GM12878 (cell line): Measurements from ENCODE around the gene HNF4A. TPM values are rescaled to one million over a fixed set of nuclear protein-coding genes. Genes with fewer than 3 reads are reported as not detected.
A peak's percentile ranks its signal among the peaks of the same experiment; 100 is the strongest.

Experiments used
- BRCA1 ChIP-seq: IDR thresholded peaks from 2 replicates; pipeline ENCODE4 v1.6.1; 2011; ENCODE audit warnings: low read depth, low read length, improper control_type of control experiment
- CEBPB ChIP-seq, 2 experiments: fragments of 150-350 bp in 1 of 2; IDR thresholded peaks; 2 replicates each; pipeline ENCODE4 v1.6.1; 2012 to 2014; ENCODE audit warnings: low read depth in 2 of 2, low read length in 2 of 2, borderline replicate concordance in 1 of 2, inconsistent platforms in 1 of 2
- CREB1 ChIP-seq: IDR thresholded peaks from 2 replicates; pipeline ENCODE4 v1.6.1; 2012; ENCODE audit warnings: low read depth, mild to moderate bottlenecking, inconsistent platforms
- DPF2 ChIP-seq: fragments of 450-650 bp; IDR thresholded peaks from 2 replicates; pipeline ENCODE4 v1.6.1; 2017; ENCODE audit warnings: mild to moderate bottlenecking
- E2F8 ChIP-seq: fragments of 450-650 bp; IDR thresholded peaks from 2 replicates; pipeline ENCODE4 v1.6.1; 2018; ENCODE audit warnings: mild to moderate bottlenecking, low read depth, moderate library complexity; ENCODE audit not compliant: partially characterized antibody
- EP300 ChIP-seq, 2 experiments: fragments of 150-350 bp in 1 of 2; IDR thresholded peaks; 2 replicates each; pipeline ENCODE4 v1.6.1; 2011 to 2012; ENCODE audit warnings: low read depth in 2 of 2, low read length in 2 of 2, borderline replicate concordance in 1 of 2, improper control_type of control experiment in 1 of 2, inconsistent platforms in 1 of 2; ENCODE audit not compliant: control insufficient read depth in 1 of 2
- HDAC2 ChIP-seq: fragments of 200-600 bp; sonication (generic); IDR thresholded peaks from 2 replicates; pipeline ENCODE4 v1.6.1; 2017
- JUND ChIP-seq: IDR thresholded peaks from 2 replicates; pipeline ENCODE4 v1.6.1; 2012; ENCODE audit warnings: low read depth, mild to moderate bottlenecking, low read length, improper control_type of control experiment, moderate library complexity
- KLF5 ChIP-seq: fragments of 450-650 bp; IDR thresholded peaks from 2 replicates; pipeline ENCODE4 v1.6.1; 2014; ENCODE audit warnings: mild to moderate bottlenecking; ENCODE audit not compliant: partially characterized antibody
- MTA2 ChIP-seq: fragments of 450-650 bp; IDR thresholded peaks from 2 replicates; pipeline ENCODE4 v1.6.1; 2016; ENCODE audit warnings: low read depth, mild to moderate bottlenecking, moderate library complexity
- NR2C2 ChIP-seq: IDR thresholded peaks from 2 replicates; pipeline ENCODE4 v1.6.1; 2011; ENCODE audit warnings: borderline replicate concordance, low read depth; ENCODE audit not compliant: control insufficient read depth, insufficient read length
- POU2F2 ChIP-seq: IDR thresholded peaks from 3 replicates; pipeline ENCODE4 v1.6.1; 2011; ENCODE audit warnings: low read depth, mild to moderate bottlenecking, low read length, borderline replicate concordance
- SMARCA5 ChIP-seq: fragments of 450-650 bp; IDR thresholded peaks from 2 replicates; pipeline ENCODE4 v1.6.1; 2017; ENCODE audit warnings: mild to moderate bottlenecking
- SMC3 ChIP-seq: IDR thresholded peaks from 2 replicates; pipeline ENCODE4 v1.6.1; 2011; ENCODE audit warnings: low read length, improper control_type of control experiment, borderline replicate concordance
- SREBF2 ChIP-seq: IDR thresholded peaks from 2 replicates; pipeline ENCODE4 v1.6.1; 2012; ENCODE audit warnings: mild to moderate bottlenecking, low read length
- YY1 ChIP-seq: IDR thresholded peaks from 2 replicates; pipeline ENCODE4 v1.6.1; 2011; ENCODE audit warnings: low read depth, mild to moderate bottlenecking, low read length
- ZBED1 ChIP-seq: IDR thresholded peaks from 2 replicates; pipeline ENCODE4 v1.6.1; 2016; ENCODE audit warnings: borderline replicate concordance
- ZNF24 ChIP-seq: fragments of 450-650 bp; IDR thresholded peaks from 2 replicates; pipeline ENCODE4 v1.6.1; 2017; ENCODE audit warnings: antibody characterized with exemption, mild to moderate bottlenecking
- ZZZ3 ChIP-seq: IDR thresholded peaks from 2 replicates; pipeline ENCODE4 v1.6.1; 2011; ENCODE audit warnings: low read depth; ENCODE audit not compliant: control insufficient read depth, insufficient read length
- polyA plus RNA-seq, 11 experiments: library from polyadenylated mRNA; depleted of rRNA in 4 of 11; unstranded in 6 of 11; stranded (reverse) in 5 of 11; fragments of >200 nt; fragmentation: Nextera tagmentation in 4 of 11; fragmentation: Illumina TruSeq in 1 of 11; extraction: Ambion mirVana in 4 of 11; extraction: Trizol in 1 of 11; gene quantifications; 1 replicate in 1 of 11; 2 replicates in 10 of 11; pipeline versions ENCODE4 v1.2.1 to v1.2.3, GENCODE V29; 2011 to 2016; ENCODE audit warnings: inconsistent platforms in 2 of 11, missing spikeins in 2 of 11, low read depth in 1 of 11
- total RNA-seq, 4 experiments: library from RNA; depleted of rRNA in 3 of 4; stranded (reverse); fragments of >200 nt in 3 of 4; fragmentation: Illumina TruSeq in 1 of 4; extraction: Trizol in 1 of 4; gene quantifications; 2 replicates each; pipeline versions ENCODE4 v1.2.1 to v1.2.3, GENCODE V29; 2013 to 2021
- TF ChIP-seq, protein P1 (sequence below): fragments of 450-650 bp; IDR thresholded peaks from 2 replicates; pipeline ENCODE4 v1.6.1; 2017; ENCODE audit warnings: mild to moderate bottlenecking
- TF ChIP-seq, protein P2 (sequence below): fragments of 450-650 bp; IDR thresholded peaks from 2 replicates; pipeline ENCODE4 v1.6.1; 2016; ENCODE audit warnings: mild to moderate bottlenecking, moderate library complexity, borderline replicate concordance

HNF4A gene
- total and polyA plus RNA-seq, 10 of the 15 experiments (the other 5 are each of a cell fraction or from before 2014, with no cell fraction given) = 0.21 TPM; not detected in 9

- TF ChIP-seq, protein P1, sequence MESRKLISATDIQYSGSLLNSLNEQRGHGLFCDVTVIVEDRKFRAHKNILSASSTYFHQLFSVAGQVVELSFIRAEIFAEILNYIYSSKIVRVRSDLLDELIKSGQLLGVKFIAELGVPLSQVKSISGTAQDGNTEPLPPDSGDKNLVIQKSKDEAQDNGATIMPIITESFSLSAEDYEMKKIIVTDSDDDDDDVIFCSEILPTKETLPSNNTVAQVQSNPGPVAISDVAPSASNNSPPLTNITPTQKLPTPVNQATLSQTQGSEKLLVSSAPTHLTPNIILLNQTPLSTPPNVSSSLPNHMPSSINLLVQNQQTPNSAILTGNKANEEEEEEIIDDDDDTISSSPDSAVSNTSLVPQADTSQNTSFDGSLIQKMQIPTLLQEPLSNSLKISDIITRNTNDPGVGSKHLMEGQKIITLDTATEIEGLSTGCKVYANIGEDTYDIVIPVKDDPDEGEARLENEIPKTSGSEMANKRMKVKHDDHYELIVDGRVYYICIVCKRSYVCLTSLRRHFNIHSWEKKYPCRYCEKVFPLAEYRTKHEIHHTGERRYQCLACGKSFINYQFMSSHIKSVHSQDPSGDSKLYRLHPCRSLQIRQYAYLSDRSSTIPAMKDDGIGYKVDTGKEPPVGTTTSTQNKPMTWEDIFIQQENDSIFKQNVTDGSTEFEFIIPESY = no peak
- TF ChIP-seq DPF2 (no peak), ZZZ3 (no peak), YY1 (peak; percentile 80), E2F8 (no peak), CREB1 (no peak), EP300 (IDR thresholded peaks at IDR 0.05; ENCODE audit: borderline replicate concordance in 1 of 2, control insufficient read depth in 1 of 2, low read depth in 2 of 2, low read length in 2 of 2) (no peak), ZBED1 (no peak), JUND (no peak), ZNF24 (no peak), POU2F2 (no peak), SMARCA5 (peak; percentile 100), MTA2 (no peak), BRCA1 (no peak), KLF5 (no peak), HDAC2 (no peak), SREBF2 (no peak), SMC3 (peak; percentile 92), NR2C2 (no peak), CEBPB (IDR thresholded peaks at IDR 0.05; ENCODE audit: borderline replicate concordance in 1 of 2, low read depth in 2 of 2, low read length in 2 of 2) (no peak)
- TF ChIP-seq, protein P2, sequence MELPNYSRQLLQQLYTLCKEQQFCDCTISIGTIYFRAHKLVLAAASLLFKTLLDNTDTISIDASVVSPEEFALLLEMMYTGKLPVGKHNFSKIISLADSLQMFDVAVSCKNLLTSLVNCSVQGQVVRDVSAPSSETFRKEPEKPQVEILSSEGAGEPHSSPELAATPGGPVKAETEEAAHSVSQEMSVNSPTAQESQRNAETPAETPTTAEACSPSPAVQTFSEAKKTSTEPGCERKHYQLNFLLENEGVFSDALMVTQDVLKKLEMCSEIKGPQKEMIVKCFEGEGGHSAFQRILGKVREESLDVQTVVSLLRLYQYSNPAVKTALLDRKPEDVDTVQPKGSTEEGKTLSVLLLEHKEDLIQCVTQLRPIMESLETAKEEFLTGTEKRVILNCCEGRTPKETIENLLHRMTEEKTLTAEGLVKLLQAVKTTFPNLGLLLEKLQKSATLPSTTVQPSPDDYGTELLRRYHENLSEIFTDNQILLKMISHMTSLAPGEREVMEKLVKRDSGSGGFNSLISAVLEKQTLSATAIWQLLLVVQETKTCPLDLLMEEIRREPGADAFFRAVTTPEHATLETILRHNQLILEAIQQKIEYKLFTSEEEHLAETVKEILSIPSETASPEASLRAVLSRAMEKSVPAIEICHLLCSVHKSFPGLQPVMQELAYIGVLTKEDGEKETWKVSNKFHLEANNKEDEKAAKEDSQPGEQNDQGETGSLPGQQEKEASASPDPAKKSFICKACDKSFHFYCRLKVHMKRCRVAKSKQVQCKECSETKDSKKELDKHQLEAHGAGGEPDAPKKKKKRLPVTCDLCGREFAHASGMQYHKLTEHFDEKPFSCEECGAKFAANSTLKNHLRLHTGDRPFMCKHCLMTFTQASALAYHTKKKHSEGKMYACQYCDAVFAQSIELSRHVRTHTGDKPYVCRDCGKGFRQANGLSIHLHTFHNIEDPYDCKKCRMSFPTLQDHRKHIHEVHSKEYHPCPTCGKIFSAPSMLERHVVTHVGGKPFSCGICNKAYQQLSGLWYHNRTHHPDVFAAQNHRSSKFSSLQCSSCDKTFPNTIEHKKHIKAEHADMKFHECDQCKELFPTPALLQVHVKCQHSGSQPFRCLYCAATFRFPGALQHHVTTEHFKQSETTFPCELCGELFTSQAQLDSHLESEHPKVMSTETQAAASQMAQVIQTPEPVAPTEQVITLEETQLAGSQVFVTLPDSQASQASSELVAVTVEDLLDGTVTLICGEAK = no peak
- TF ChIP-seq, all 136 proteins: peak for 8
These were observed 33.0 kb downstream of the HNF4A start (continued) for GRCh38 chr20:44388466-44389023.
